Mesendoderm (in vitro differentiated cells): ENCODE data around the gene ALX3.
A peak's percentile ranks its signal among the peaks of the same experiment; 100 is the strongest.

Source experiments
- DNase-seq: peaks from one replicate; pipeline ENCODE4 v3.0.0; 2013
- H2AK5ac ChIP-seq: 2 replicates; pipeline ENCODE4 v1.6.1; 2013; ENCODE audit warnings: low read length, inconsistent platforms
- H2BK120ac ChIP-seq: 2 replicates; pipeline ENCODE4 v1.6.1; 2013; ENCODE audit warnings: low read depth, mild to moderate bottlenecking, low read length, moderate library complexity, mixed read lengths
- H2BK15ac ChIP-seq: replicated peaks from 2 replicates; pipeline ENCODE4 v1.6.1; 2013; ENCODE audit warnings: low read depth, mild to moderate bottlenecking, moderate library complexity
- H2BK5ac ChIP-seq: 2 replicates; pipeline ENCODE4 v1.6.1; 2013; ENCODE audit warnings: low read length, inconsistent platforms
- H3K18ac ChIP-seq: 2 replicates; pipeline ENCODE4 v1.6.1; 2013; ENCODE audit warnings: mild to moderate bottlenecking, low read length, mixed read lengths
- H3K23ac ChIP-seq: one replicate; pipeline ENCODE4 v1.6.1; 2013; ENCODE audit warnings: low read length
- H3K27ac ChIP-seq: 2 replicates; pipeline ENCODE4 v1.5.1; 2013; ENCODE audit warnings: low read depth, mild to moderate bottlenecking, inconsistent platforms, low read length, moderate library complexity
- H3K27me3 ChIP-seq: 2 replicates; pipeline ENCODE4 v1.6.1; 2013; ENCODE audit warnings: low read length, control low read depth, mild to moderate bottlenecking, inconsistent platforms; ENCODE audit not compliant: insufficient read depth, poor library complexity
- H3K36me3 ChIP-seq: 2 replicates; pipeline ENCODE4 v1.6.1; 2013; ENCODE audit warnings: low read length, inconsistent platforms; ENCODE audit not compliant: control insufficient read depth, insufficient read depth
- H3K4ac ChIP-seq: one replicate; pipeline ENCODE4 v1.6.1; 2013; ENCODE audit warnings: low read depth, mild to moderate bottlenecking, low read length, moderate library complexity
- H3K4me1 ChIP-seq: 2 replicates; pipeline ENCODE4 v1.6.1; 2013; ENCODE audit warnings: low read depth, low read length, inconsistent platforms; ENCODE audit not compliant: control insufficient read depth
- H3K4me2 ChIP-seq: 2 replicates; pipeline ENCODE4 v1.6.1; 2013; ENCODE audit warnings: low read length
- H3K4me3 ChIP-seq: 2 replicates; pipeline ENCODE4 v1.5.1; 2013; ENCODE audit warnings: mild to moderate bottlenecking, low read length
- H3K56ac ChIP-seq: one replicate; pipeline ENCODE4 v1.6.1; 2013; ENCODE audit warnings: low read length
- H3K79me1 ChIP-seq: 2 replicates; pipeline ENCODE4 v1.6.1; 2013; ENCODE audit warnings: low read length, inconsistent platforms
- H3K79me2 ChIP-seq: 2 replicates; pipeline ENCODE4 v1.6.1; 2013; ENCODE audit warnings: mild to moderate bottlenecking, low read length; ENCODE audit not compliant: control insufficient read depth, insufficient read depth
- H3K9ac ChIP-seq: 2 replicates; pipeline ENCODE4 v1.6.1; 2013; ENCODE audit warnings: low read length, inconsistent platforms
- H4K5ac ChIP-seq: one replicate; pipeline ENCODE4 v1.6.1; 2013; ENCODE audit warnings: low read length
- H4K8ac ChIP-seq: one replicate; pipeline ENCODE4 v1.6.1; 2013; ENCODE audit warnings: low read depth, mild to moderate bottlenecking, control low read depth, low read length, moderate library complexity
- WGBS: extraction: QIAGEN DNeasy Blood & Tissue Kit; methylation state at CpG from one replicate; pipeline ENCODE4 v1.1.7; 2013; ENCODE audit warnings: low lambda C conversion rate, missing lambda C conversion rate; ENCODE audit not compliant: insufficient coverage; ENCODE audit errors: extremely low coverage; 5-methylcytosine and 5-hydroxymethylcytosine counted together

The ALX3 gene

GRCh38 chr1:110113551-110113950 lies 43.1 kb upstream of the ALX3 start:
- no peak overlapping the region for H3K4ac ChIP-seq
- no peak overlapping the region for H2BK5ac ChIP-seq
- H3K27ac ChIP-seq: no peak overlapping the region
- no peak overlapping the region for H2BK120ac ChIP-seq
- H3K9ac ChIP-seq: no peak overlapping the region
- no peaks in the 10 kb centered on the region for H3K27me3 ChIP-seq
- WGBS: no CpG with 5 or more reads among the region's 5 CpGs
- no peaks in the 10 kb centered on the region for H3K79me2 ChIP-seq
- H3K18ac ChIP-seq: no peak overlapping the region
- no peaks in the 10 kb centered on the region for H3K79me1 ChIP-seq
- H2BK15ac ChIP-seq: no peak overlapping the region
- no peak overlapping the region for H4K5ac ChIP-seq
- no peak for DNase-seq
- H3K4me1 ChIP-seq: no peaks in the 10 kb centered on the region
- H3K4me3 ChIP-seq: no peak overlapping the region
- no peak overlapping the region for H2AK5ac ChIP-seq
- no peak overlapping the region for H3K56ac ChIP-seq
- H3K36me3 ChIP-seq: no peaks in the 10 kb centered on the region
- no peak overlapping the region for H4K8ac ChIP-seq
- H3K23ac ChIP-seq: no peak overlapping the region
- no peak overlapping the region for H3K4me2 ChIP-seq

- Histone ChIP-seq H3K18ac (no peak overlapping the region), H4K5ac (no peak overlapping the region), H3K4me2 (no peak overlapping the region), H3K56ac (no peak overlapping the region), H2BK5ac (no peak overlapping the region), H3K79me1 (no peaks in the 10 kb centered on the region), H2BK120ac (no peak overlapping the region), H3K23ac (no peak overlapping the region), H3K27me3 (no peaks in the 10 kb centered on the region), H3K9ac (no peak overlapping the region), H3K4me1 (no peaks in the 10 kb centered on the region), H3K79me2 (no peaks in the 10 kb centered on the region), H3K4ac (no peak overlapping the region), H2AK5ac (no peak overlapping the region), H3K4me3 (no peak overlapping the region), H2BK15ac (no peak overlapping the region), H3K27ac (no peak overlapping the region), H4K8ac (no peak overlapping the region), H3K36me3 (no peaks in the 10 kb centered on the region)
- DNase-seq: no peak
- no CpG with 5 or more reads among the region's 9 CpGs for WGBS
These were observed 42.2 kb upstream of the ALX3 start for GRCh38 chr1:110112656-110113055.

- Histone ChIP-seq H4K5ac (no peak within 1 kb of the TSS), H3K36me3 (no peaks in the 10 kb centered on the region), H2AK5ac (no peak within 1 kb of the TSS), H3K23ac (no peak within 1 kb of the TSS), H3K4me1 (no peaks in the 10 kb centered on the region), H2BK120ac (no peak within 1 kb of the TSS), H4K8ac (no peak within 1 kb of the TSS), H3K56ac (no peak within 1 kb of the TSS), H2BK15ac (no peak within 1 kb of the TSS), H3K9ac (no peak within 1 kb of the TSS), H3K27me3 (no peaks in the 10 kb centered on the region), H3K4me2 (no peak within 1 kb of the TSS), H3K27ac (no peak within 1 kb of the TSS), H3K4me3 (no peak within 1 kb of the TSS), H3K4ac (no peak within 1 kb of the TSS), H3K79me1 (no peaks in the 10 kb centered on the region), H3K18ac (no peak within 1 kb of the TSS), H2BK5ac (no peak within 1 kb of the TSS), H3K79me2 (no peaks in the 10 kb centered on the region)
- no peak for DNase-seq
- no CpG with 5 or more reads among the region's 5 CpGs for WGBS
These were observed 41.7 kb upstream of the ALX3 start, which contains the start of gene UBL4B for GRCh38 chr1:110112143-110112542. Gene UBL4B (plus strand): TSS chr1:110112443. CDS start chr1:110112535, 92 bp downstream.

DNA sequence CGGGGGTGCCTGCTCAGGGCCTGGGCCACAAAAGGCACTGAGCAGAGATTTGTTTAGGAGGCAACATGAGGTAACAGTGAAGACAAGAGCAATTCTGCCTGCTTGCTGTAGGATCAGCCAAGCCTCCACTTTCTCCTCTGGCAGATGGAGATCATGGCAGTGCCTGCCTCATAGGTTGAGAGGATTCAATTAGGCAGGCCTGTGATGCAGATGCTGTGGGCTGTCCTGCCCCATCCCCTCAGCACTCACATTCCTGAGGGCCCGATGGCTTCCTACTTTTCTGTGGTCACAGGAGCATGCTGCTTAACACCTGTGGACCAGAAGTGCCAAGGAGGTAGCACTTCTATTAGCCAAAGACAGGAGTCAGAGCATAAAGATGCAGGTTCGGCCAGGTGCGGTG lies 40.6 kb upstream of the ALX3 start:
- Histone ChIP-seq H3K36me3 (no peaks in the 10 kb centered on the region), H3K23ac (no peak overlapping the region)

GRCh38 chr1:110107867-110108469 lies 37.5 kb upstream of the ALX3 start:
- 100% methylated on average over 1 of the region's 7 CpGs for WGBS

More for the DNA sequence above, 40.6 kb upstream of the ALX3 start:
- Histone ChIP-seq H3K79me1 (no peaks in the 10 kb centered on the region), H4K8ac (no peak overlapping the region), H3K79me2 (no peaks in the 10 kb centered on the region), H3K4me2 (no peak overlapping the region), H2BK120ac (no peak overlapping the region), H3K9ac (no peak overlapping the region), H2AK5ac (no peak overlapping the region), H2BK5ac (no peak overlapping the region), H3K4me1 (no peaks in the 10 kb centered on the region), H3K27me3 (no peaks in the 10 kb centered on the region), H2BK15ac (no peak overlapping the region), H4K5ac (no peak overlapping the region), H3K27ac (no peak overlapping the region), H3K56ac (no peak overlapping the region), H3K4me3 (no peak overlapping the region), H3K18ac (no peak overlapping the region), H3K4ac (no peak overlapping the region)
- peak; percentile 25 for DNase-seq
- no CpG with 5 or more reads among the region's 4 CpGs for WGBS

More at GRCh38 chr1:110107867-110108469, 37.5 kb upstream of the ALX3 start:
- Histone ChIP-seq H3K79me2 (no peaks in the 10 kb centered on the region), H3K27me3 (no peaks in the 10 kb centered on the region), H3K4me2 (no peak overlapping the region), H2BK120ac (no peak overlapping the region), H3K18ac (no peak overlapping the region), H3K9ac (no peak overlapping the region), H3K79me1 (no peaks in the 10 kb centered on the region), H2BK15ac (no peak overlapping the region), H3K27ac (no peak overlapping the region), H4K5ac (no peak overlapping the region), H3K4me1 (no peaks in the 10 kb centered on the region), H3K36me3 (no peaks in the 10 kb centered on the region), H4K8ac (no peak overlapping the region), H3K56ac (no peak overlapping the region), H2AK5ac (no peak overlapping the region), H3K23ac (no peak overlapping the region), H2BK5ac (no peak overlapping the region), H3K4me3 (no peak overlapping the region), H3K4ac (no peak overlapping the region)
- no peak for DNase-seq
